Effector memory CD4-positive, alpha-beta T cell (primary cell): ENCODE data around the gene APLP1.

Source experiments
- DNase-seq, 3 donors: peaks; one replicate each; pipeline ENCODE4 v3.0.0-alpha.2; 2020
- H3K27ac ChIP-seq: 2 replicates; pipeline ENCODE4 v1.7.0; 2013; ENCODE audit warnings: mild to moderate bottlenecking, low read length, moderate library complexity; ENCODE audit not compliant: insufficient read depth, poor library complexity, severe bottlenecking
- H3K27me3 ChIP-seq: replicated peaks from 2 replicates; pipeline ENCODE4 v1.7.0; 2013; ENCODE audit warnings: mild to moderate bottlenecking, low read length; ENCODE audit not compliant: insufficient read depth, control insufficient read depth, poor library complexity, severe bottlenecking
- H3K36me3 ChIP-seq: 2 replicates; pipeline ENCODE4 v1.7.0; 2013; ENCODE audit warnings: mild to moderate bottlenecking, low read length, moderate library complexity; ENCODE audit not compliant: control insufficient read depth, insufficient read depth
- H3K4me1 ChIP-seq: 2 replicates; pipeline ENCODE4 v1.7.0; 2013; ENCODE audit warnings: low read length, mild to moderate bottlenecking; ENCODE audit not compliant: control insufficient read depth, insufficient read depth, poor library complexity, severe bottlenecking
- H3K4me3 ChIP-seq: 2 replicates; pipeline ENCODE4 v1.7.0; 2013; ENCODE audit warnings: low read length, low read depth, mild to moderate bottlenecking; ENCODE audit not compliant: insufficient read depth, poor library complexity, severe bottlenecking
- H3K9me3 ChIP-seq: 2 replicates; pipeline ENCODE4 v1.7.0; 2013; ENCODE audit warnings: mild to moderate bottlenecking, low read length, moderate library complexity; ENCODE audit not compliant: control insufficient read depth

The APLP1 gene

DNA sequence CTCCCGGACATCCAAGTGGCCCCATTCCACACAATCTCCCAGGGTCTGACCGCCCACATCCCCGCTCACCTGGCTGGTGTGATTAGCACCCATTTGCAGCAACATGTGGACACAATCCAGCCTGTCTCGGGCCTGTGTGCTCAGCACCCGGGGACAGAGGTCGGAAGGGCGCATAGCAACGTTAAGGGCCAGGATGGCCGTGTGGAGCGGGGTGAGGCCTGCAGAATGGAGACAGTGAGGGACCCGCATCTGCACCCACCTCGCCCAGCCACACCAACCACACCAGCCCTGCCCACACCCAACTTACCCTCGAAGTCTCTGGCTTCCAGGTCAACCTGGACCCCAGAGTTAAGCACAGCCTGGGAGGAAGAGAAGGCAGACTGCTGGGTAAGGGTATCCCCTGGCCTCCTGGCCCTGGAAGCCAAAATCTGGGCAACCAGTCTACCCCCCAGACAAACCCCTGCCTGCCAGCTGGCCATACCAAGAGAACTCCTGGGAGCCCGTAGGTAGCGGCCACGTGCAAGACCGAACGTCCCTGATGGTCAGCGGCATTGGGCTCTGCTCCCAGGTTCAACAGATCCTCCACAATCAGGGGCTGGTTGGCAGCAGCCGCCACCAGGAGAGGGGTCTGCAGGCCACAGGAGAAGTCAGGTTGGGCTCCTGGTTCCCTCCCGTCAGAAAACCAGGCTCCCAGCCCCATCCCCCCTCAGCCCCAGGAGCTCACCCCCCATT lies 27.7 kb downstream of the APLP1 start:
- Histone ChIP-seq H3K36me3 (peaks cover 48% of the 10 kb centered on the region), H3K4me1 (peaks cover 33% of the 10 kb centered on the region), H3K27me3 (no peaks in the 10 kb centered on the region), H3K27ac (no peak overlapping the region), H3K4me3 (no peak overlapping the region), H3K9me3 (no peaks in the 10 kb centered on the region)
- DNase-seq, result no peak

DNA sequence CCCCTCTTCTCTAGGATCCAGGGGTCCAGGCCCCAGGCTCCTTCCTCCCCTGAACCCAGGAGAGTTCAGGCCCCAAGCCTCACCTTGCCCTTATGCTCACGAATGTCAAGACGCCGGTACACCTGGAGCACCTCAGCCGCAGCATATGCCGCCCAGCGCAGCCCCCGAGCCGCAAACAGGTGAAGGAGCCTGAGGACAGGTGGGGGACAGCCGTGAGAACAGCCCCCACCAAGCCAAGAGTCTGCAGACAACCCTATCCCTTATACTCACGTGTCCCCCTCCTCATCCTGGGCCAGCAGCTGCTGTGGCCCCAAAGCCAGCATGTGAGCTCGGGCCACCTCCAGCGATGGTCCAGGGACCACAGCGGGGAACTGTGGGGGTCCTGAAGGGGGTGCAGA lies 28.3 kb downstream of the APLP1 start:
- peaks cover 39% of the 10 kb centered on the region for H3K4me1 ChIP-seq
- no peak for DNase-seq
- H3K9me3 ChIP-seq, result no peaks in the 10 kb centered on the region
- H3K36me3 ChIP-seq, result peaks cover 45% of the 10 kb centered on the region
- H3K27me3 ChIP-seq, result no peaks in the 10 kb centered on the region
- H3K4me3 ChIP-seq, result no peak overlapping the region
- H3K27ac ChIP-seq, result peak overlapping the region; percentile 25

DNA sequence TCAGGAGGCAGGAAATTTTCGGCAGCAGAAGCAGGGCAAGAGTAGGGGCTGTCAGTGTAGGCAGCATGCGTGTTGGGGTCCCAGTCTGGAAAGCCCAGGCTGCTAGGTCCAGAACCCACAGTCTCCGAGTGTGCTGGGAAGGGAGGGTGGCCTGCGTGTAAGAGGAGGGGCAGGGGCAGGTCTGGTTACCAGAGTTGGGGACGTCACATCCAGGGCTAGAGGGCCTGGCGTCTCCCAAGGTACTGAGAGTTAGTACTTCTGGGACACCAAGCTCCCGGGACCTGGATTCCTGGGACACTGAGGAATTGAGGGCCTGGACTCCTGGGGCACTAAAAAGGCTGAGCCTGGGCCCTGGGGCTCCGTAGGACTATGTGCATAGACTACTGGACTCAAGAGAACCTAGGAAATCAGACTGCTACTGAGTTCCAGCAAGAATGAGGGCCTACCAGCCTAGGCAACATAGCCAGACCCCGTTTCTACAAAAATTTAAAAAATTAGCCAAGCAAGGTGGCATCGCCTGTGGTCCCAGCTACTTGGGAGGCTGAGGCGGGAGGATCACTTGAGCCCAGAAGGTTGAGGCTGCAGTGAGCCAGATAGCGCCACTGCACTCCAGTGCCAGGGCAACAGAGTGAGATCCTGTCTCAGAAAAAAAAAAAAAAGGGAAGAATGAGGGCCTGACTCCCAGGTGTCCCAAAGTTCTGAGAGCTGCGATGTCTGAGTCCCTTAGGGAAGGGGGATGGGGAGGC lies 29.5 kb downstream of the APLP1 start:
- no peaks in the 10 kb centered on the region for H3K9me3 ChIP-seq
- H3K27ac ChIP-seq, result peak overlapping the region; percentile 99
- H3K4me3 ChIP-seq, result peak overlapping the region; percentile 85
- DNase-seq, result no peak
- no peaks in the 10 kb centered on the region for H3K27me3 ChIP-seq
- H3K36me3 ChIP-seq, result peaks cover 42% of the 10 kb centered on the region
- peaks cover 51% of the 10 kb centered on the region for H3K4me1 ChIP-seq

DNA sequence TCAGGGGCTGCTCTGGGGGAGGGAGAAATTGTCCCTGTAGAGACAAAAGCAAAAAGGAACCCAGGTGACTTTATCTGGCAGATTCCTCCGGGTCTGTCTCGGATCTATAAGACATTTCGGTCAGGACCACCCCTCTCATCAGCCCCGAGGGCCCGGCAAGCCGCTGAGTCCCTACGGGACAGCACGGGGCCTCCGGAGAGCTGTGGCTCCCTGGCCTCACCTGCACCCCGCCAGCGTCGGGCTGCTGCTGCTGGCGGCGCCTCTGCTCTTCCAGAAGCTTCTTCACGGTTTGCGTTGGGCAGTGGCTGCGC lies 30.1 kb downstream of the APLP1 start:
- Histone ChIP-seq H3K36me3 (peaks cover 36% of the 10 kb centered on the region), H3K4me3 (peak overlapping the region; percentile 85), H3K27me3 (no peaks in the 10 kb centered on the region), H3K9me3 (no peaks in the 10 kb centered on the region), H3K27ac (peak overlapping the region; percentile 99), H3K4me1 (peaks cover 57% of the 10 kb centered on the region)
- DNase-seq, result no peak

DNA sequence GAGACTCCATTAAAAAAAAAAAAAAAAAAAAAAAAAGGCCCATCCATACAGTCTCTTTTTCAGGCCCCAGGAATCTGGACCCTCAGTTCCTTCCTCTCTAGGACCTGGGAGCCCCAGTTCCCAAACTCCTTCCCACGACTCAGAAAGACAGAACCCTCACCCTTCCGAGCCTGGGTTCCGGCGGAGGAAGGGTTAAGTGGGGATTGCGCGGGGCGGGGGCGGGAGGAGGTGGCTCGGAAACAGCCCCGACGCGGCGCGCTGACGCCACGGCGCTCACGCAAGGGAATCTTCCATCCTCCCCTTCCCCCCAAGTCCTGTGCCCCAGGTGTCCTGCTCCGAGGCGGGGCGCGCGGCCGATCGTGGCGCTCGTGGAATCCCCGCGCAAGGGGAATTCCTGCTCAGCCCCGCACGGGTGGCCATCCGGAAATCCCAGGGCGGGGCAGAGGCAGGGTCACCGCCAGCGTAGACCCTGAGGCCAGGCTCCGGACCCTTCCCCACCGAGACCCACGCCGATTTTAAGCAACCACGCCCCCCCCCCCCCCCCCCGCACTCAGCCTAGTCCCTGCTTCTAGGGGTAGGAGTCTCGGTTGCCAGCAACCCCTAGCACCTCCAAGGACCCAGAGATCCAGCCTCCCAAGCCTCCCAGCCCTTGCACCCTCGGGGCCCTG lies 31.3 kb downstream of the APLP1 start:
- Histone ChIP-seq H3K9me3 (no peaks in the 10 kb centered on the region), H3K27me3 (no peaks in the 10 kb centered on the region), H3K36me3 (peaks cover 24% of the 10 kb centered on the region), H3K4me3 (peak overlapping the region; percentile 85), H3K27ac (peak overlapping the region; percentile 99), H3K4me1 (peaks cover 69% of the 10 kb centered on the region)
- peak; percentile 79 to 85 (median 80) for DNase-seq

DNA sequence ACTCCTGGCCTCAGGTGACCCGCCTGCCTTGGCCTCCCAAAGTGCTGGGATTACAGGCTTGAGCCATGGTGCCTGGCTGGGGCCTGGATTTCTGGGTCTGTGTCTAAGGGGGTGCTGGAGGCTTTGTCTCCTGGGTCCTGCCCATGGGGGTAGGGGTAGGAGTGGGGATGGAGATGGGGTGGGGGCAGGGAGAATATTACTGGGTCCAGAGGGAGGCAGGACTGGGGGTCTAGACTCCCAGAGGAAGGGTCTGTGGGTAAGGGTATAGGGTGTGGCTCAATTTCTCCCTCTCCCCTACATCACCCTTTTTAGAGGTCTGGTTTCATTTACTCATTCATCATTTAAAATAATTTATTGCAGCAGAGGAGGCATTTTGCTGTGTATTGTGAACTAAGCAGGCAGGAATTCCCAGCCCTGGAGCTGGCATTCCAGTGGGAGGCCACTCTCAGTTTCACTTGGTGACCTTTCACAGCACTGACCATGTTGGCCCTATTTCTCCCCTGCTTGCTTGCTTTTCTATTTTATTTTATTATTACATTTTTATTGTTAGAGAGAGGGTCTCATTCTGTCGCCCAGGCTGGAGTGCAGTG lies 32.8 kb downstream of the APLP1 start:
- H3K4me1 ChIP-seq, result peaks cover 65% of the 10 kb centered on the region
- no peaks in the 10 kb centered on the region for H3K9me3 ChIP-seq
- H3K4me3 ChIP-seq, result peak overlapping the region; percentile 85
- H3K27ac ChIP-seq, result peak overlapping the region; percentile 99
- no peaks in the 10 kb centered on the region for H3K27me3 ChIP-seq
- no peak for DNase-seq
- peaks cover 9% of the 10 kb centered on the region for H3K36me3 ChIP-seq

DNA sequence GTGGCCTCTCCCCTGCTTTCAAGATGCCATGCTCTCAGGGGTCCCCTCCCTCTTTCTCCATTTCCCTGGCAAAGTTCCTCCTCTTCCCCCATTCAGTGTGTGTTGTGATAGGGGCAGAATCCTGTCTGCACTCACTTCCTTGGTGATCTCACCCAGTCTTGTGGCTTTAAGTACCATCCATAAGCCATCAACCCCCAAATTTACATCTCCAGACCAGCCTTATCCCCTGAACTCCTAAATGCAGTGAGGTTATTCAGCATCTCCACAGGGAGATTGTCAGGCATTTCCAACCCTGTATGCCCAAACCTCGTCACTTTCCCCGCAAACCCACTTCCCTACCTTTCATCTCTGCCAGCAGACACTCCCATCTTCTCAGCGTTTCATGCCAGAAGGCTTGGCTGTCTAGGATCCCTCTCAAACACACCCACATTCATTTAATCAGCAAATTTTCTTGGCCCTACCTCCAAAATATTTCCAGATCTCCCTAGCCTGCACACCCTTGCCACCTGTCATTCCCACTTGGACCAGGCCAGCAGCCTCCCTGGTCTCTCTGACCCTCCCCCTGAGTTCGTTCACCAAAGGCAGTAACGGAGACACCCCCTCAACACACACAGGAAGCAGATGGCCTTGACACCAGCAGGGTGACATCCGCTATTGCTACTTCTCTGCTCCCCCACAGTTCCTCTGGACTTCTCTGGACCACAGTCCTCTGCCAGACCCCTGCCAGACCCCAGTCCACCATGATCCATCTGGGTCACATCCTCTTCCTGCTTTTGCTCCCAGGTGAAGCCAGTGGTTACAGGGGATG lies 33.7 kb downstream of the APLP1 start, which contains the start of gene HCST:
Gene HCST, plus strand, starts transcription at position 676 of the 808 bp plus-strand sequence. Its CDS starts 65 bp downstream, at position 741.
- Histone ChIP-seq H3K36me3 (peaks cover under 1% of the 10 kb centered on the region), H3K27me3 (no peaks in the 10 kb centered on the region), H3K4me1 (peaks cover 56% of the 10 kb centered on the region), H3K27ac (peak within 1 kb of the TSS; percentile 99), H3K4me3 (peak within 1 kb of the TSS; percentile 85), H3K9me3 (no peaks in the 10 kb centered on the region)
- peak; percentile 38 to 56 (median 47) for DNase-seq

DNA sequence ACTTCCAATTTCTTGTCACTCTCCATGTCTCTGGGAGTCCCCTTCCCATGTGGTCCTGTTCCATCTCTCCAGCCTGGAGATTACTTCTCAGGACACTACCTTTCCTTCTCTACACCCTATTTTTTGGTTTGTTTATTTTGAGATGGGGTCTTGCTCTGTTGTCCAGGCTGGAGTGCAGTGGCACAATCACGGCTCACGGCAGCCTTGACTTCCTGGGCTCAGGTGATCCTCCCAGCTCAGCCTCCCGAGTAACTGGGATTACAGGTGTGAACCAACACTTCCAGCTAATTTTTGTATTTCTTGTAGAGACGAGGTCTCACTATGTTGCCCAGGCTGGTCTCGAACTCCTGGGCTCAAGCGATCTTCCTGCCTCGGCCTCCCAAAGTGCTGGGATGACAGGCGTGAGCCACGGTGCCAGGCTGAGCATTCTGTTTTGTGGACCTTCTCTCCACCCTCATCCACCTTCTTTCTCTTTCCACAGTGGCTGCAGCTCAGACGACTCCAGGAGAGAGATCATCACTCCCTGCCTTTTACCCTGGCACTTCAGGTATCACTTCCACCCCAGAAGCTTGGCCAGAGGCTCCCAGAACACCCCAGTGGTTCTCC lies 34.6 kb downstream of the APLP1 start:
- peak overlapping the region; percentile 85 for H3K4me3 ChIP-seq
- H3K27me3 ChIP-seq, result no peaks in the 10 kb centered on the region
- no peaks in the 10 kb centered on the region for H3K9me3 ChIP-seq
- peaks cover 47% of the 10 kb centered on the region for H3K4me1 ChIP-seq
- H3K27ac ChIP-seq, result peak overlapping the region; percentile 99
- H3K36me3 ChIP-seq, result no peaks in the 10 kb centered on the region
- DNase-seq, result no peak

DNA sequence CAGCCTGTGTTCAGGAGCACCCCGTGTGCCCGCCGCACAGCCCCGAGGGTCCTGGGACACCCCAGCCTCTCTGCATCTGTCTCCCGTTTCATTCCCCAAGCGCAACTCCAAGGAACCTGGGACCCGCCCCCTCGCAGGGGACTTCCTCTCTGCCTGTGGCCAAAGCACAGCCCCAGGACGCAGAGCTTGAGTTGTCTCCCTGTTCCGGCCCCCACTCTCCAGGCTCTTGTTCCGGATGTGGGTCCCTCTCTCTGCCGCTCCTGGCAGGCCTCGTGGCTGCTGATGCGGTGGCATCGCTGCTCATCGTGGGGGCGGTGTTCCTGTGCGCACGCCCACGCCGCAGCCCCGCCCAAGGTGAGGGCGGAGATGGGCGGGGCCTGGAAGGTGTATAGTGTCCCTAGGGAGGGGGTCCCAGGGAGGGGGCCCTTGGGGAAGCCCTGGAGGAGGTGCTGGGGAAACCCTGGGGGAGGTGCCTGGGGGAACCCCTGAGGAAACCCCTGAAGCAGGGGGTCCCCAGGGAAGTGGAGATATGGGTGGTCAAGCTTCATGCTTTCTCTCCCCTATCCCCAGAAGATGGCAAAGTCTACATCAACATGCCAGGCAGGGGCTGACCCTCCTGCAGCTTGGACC lies 35.3 kb downstream of the APLP1 start:
- H3K4me3 ChIP-seq, result peak overlapping the region; percentile 85
- peak; percentile 79 to 85 (median 81) for DNase-seq
- H3K9me3 ChIP-seq, result no peaks in the 10 kb centered on the region
- H3K27ac ChIP-seq, result peak overlapping the region; percentile 99
- H3K36me3 ChIP-seq, result no peaks in the 10 kb centered on the region
- H3K4me1 ChIP-seq, result peaks cover 40% of the 10 kb centered on the region
- H3K27me3 ChIP-seq, result no peaks in the 10 kb centered on the region
